Effector memory CD8-positive, alpha-beta T cell (primary cell): ENCODE measurements around the gene BABAM2.

Source experiments
- ATAC-seq: fragments of 150-1000 bp; cut with Tn5 transposase; replicated peaks from 2 replicates; pipeline ENCODE4 v1.10.0; 2021; ENCODE audit warnings: mild to moderate bottlenecking, moderate library complexity
- DNase-seq, 3 experiments: peaks; one replicate each; pipeline ENCODE4 v3.0.0; 2021
- H3K27ac Mint-ChIP-seq, 2 donors: one replicate each; pipeline ENCODE4 v1.8.0; 2022; ENCODE audit warnings: mild to moderate bottlenecking in 2 of 2, mixed read lengths in 2 of 2, moderate library complexity in 2 of 2
- H3K27me3 Mint-ChIP-seq, 2 donors: one replicate each; pipeline ENCODE4 v1.8.0; 2022; ENCODE audit warnings: mixed read lengths in 2 of 2
- H3K36me3 Mint-ChIP-seq: one replicate; pipeline ENCODE4 v1.8.0; 2022; ENCODE audit warnings: mild to moderate bottlenecking, moderate library complexity, mixed read lengths; ENCODE audit not compliant: insufficient read depth
- H3K4me1 Mint-ChIP-seq, 2 donors: one replicate each; pipeline ENCODE4 v1.8.0; 2022; ENCODE audit warnings: low read depth in 2 of 2, mixed read lengths in 2 of 2
- H3K4me3 Mint-ChIP-seq, 2 donors: one replicate each; pipeline ENCODE4 v1.8.0; 2022; ENCODE audit warnings: mild to moderate bottlenecking in 2 of 2, mixed read lengths in 2 of 2, moderate library complexity in 2 of 2
- H3K9me3 Mint-ChIP-seq, 2 donors: one replicate each; pipeline ENCODE4 v1.8.0; 2022; ENCODE audit warnings: mixed read lengths in 2 of 2

Gene BABAM2

DNA sequence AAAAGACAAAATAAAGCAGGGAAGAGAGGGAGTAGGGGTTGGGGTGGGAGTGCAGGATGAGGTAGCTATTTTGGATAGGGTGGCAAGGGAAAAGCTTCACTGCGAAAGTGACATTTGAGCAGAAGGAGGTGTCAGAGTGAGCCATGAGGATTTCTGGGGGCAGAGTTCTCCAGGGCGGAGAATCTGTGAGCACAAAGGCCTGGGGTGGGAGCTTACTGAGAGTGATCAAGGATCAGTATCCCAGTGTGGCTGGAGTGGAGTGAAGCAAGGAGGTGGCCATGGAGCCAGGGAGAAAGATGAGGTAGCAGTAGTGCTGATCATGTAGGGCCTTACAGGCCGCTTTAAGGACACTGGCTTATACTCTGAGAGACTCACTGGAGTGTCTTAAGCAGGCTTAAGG is 291.3 kb downstream of the BABAM2 start:
- Mint-ChIP-seq H3K9me3 (peaks cover 0 to 2% of the 10 kb centered on the region in 2 donors), H3K27me3 (no peaks in the 10 kb centered on the region), H3K36me3 (no peaks in the 10 kb centered on the region), H3K27ac (no peak overlapping the region), H3K4me3 (no peak overlapping the region), H3K4me1 (peaks cover 0 to 4% of the 10 kb centered on the region in 2 donors)
- DNase-seq: no peak
- ATAC-seq: no peak

DNA sequence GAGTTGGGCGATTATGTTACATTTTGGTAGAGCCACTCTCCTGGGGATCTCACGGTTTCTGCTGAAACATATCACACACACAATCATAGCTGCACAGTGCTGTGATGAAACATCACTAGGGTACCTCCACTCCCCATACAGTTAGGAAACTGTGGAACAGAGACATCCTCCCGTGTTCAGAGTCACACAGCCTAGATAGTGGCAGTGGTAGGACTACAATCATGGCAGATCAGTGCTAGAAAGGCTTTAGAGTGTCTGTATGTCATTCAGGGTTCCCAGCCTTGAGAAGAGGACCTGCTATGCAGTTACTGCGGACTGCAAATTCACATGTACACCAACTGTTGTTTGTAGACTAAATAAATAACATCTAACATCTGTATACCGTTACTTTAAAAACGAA is 291.8 kb downstream of the BABAM2 start:
- no peak overlapping the region for H3K27ac Mint-ChIP-seq
- no peak for ATAC-seq

GRCh38 chr2:28185153-28185552 is 294.6 kb downstream of the BABAM2 start:
- ATAC-seq: no peak
- Mint-ChIP-seq H3K27me3 (no peaks in the 10 kb centered on the region), H3K4me3 (no peak overlapping the region), H3K36me3 (no peaks in the 10 kb centered on the region), H3K9me3 (no peaks in the 10 kb centered on the region), H3K27ac (no peak overlapping the region), H3K4me1 (peaks cover 0 to 4% of the 10 kb centered on the region in 2 donors)
- DNase-seq: no peak

More for the DNA sequence above, 291.8 kb downstream of the BABAM2 start:
- Mint-ChIP-seq H3K4me1 (peaks cover 0 to 4% of the 10 kb centered on the region in 2 donors), H3K36me3 (no peaks in the 10 kb centered on the region), H3K9me3 (peaks cover 0 to under 1% of the 10 kb centered on the region in 2 donors), H3K27me3 (no peaks in the 10 kb centered on the region), H3K4me3 (no peak overlapping the region)
- no peak for DNase-seq

DNA sequence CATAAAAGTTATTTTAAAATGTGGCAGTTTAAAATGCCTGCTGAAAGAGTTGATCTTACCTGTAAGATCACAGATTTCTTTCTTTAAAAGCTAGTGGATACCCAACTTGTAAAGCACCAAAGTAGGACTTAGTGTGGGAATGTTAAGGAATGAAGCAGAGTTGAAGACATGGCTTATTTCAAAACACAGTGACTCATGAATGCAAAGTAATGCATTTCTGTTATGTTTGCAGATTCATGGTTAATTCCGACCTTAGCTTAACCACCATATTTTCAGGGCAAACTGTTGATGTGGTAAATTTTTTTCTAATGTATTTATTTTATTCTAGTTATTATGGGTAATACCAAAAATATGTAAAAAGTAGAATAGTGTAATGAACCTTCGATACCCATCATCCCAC is 295.4 kb downstream of the BABAM2 start:
- no peaks in the 10 kb centered on the region for H3K4me1 Mint-ChIP-seq
- H3K4me3 Mint-ChIP-seq: no peak overlapping the region
- H3K9me3 Mint-ChIP-seq: no peaks in the 10 kb centered on the region
- DNase-seq (no peak), ATAC-seq (no peak)
- no peak overlapping the region for H3K27ac Mint-ChIP-seq
- H3K36me3 Mint-ChIP-seq: no peaks in the 10 kb centered on the region
- no peaks in the 10 kb centered on the region for H3K27me3 Mint-ChIP-seq

DNA sequence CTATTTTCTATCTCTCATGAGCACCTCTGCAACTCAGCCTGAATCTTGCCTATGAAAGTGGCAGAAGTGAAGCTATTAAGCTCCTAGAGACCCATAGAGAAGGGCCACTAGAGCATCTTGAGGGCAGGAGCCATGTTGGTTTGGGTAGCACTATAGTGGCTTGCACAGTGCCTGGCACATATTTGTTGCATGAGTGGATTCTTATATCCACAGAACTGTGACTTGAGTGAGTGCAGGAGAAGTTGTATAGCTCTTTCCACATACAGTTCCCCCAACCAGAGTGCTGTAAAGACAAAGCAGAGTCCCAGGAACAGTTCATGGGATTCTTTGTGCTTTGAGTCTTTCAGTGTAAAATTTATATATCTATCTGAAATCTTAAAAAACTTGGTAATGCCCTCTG is 296.7 kb downstream of the BABAM2 start:
- H3K27me3 Mint-ChIP-seq: no peaks in the 10 kb centered on the region
- peaks cover 2% of the 10 kb centered on the region for H3K36me3 Mint-ChIP-seq
- DNase-seq (no peak), ATAC-seq (no peak)
- no peaks in the 10 kb centered on the region for H3K9me3 Mint-ChIP-seq
- H3K4me3 Mint-ChIP-seq: no peak overlapping the region
- H3K27ac Mint-ChIP-seq: no peak overlapping the region
- no peaks in the 10 kb centered on the region for H3K4me1 Mint-ChIP-seq

DNA sequence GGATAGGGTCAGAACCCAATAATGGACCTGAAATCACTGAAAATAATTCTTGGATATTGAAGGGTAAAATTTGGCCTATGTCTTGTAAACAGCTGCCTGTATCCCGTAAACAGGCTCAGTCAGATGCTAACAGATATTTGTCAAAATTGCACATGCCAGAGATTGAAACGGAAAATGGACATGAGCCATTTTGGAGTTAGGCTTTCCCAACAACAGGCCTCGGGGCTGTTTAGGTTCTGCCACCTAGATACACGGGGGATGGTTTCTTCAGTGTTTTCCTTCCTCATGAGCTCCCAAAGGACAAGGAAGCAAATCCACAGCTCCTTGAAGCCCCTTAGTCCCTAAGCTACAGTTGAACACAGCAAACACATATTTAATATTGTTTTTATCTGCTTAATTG is 297.9 kb downstream of the BABAM2 start:
- Mint-ChIP-seq H3K4me3 (no peak overlapping the region), H3K4me1 (no peaks in the 10 kb centered on the region), H3K27me3 (no peaks in the 10 kb centered on the region), H3K9me3 (no peaks in the 10 kb centered on the region), H3K36me3 (peaks cover 3% of the 10 kb centered on the region), H3K27ac (no peak overlapping the region)
- ATAC-seq: no peak
- no peak for DNase-seq

DNA sequence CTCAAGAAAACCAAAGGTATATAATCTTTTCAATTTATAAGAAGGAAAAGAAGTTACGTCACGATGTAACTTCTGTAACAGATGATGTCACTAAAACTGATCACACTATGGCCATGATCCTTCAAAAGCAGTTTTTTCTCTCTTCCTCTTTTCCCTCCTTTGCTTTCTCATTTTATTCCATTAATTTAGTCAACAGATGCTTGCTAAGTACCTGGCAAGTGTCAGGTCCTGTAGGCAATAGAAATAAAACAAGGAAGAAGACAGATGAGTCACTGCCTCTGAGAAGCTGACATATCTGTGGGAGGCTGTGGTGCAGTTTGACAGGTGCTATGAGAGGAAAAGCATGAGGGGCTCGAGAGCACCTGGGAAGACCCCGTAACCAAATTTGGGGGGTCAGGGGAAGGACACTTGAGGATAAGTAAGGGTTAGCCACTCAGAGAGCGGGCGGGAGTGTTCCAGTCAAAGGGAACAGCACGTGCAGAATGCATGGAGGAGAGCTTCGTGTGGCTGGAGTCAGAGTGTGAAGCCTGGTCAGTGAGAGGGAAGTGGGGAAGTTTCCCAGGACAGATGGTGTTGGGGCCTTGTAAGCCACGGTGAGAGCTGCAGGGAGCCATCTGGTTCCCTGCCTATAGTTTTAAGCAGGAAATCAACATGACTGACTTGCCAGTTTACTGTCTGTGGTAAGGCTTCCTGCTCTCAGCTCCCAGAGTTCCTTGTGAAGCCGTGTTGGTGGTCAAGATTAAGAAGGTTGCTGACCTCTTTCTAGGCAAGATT is 303.3 kb downstream of the BABAM2 start:
- no peak overlapping the region for H3K27ac Mint-ChIP-seq
- no peaks in the 10 kb centered on the region for H3K4me1 Mint-ChIP-seq
- H3K4me3 Mint-ChIP-seq: no peak overlapping the region
- ATAC-seq: no peak
- DNase-seq: no peak
- H3K36me3 Mint-ChIP-seq: peaks cover 3% of the 10 kb centered on the region
- no peaks in the 10 kb centered on the region for H3K27me3 Mint-ChIP-seq
- H3K9me3 Mint-ChIP-seq: no peaks in the 10 kb centered on the region

DNA sequence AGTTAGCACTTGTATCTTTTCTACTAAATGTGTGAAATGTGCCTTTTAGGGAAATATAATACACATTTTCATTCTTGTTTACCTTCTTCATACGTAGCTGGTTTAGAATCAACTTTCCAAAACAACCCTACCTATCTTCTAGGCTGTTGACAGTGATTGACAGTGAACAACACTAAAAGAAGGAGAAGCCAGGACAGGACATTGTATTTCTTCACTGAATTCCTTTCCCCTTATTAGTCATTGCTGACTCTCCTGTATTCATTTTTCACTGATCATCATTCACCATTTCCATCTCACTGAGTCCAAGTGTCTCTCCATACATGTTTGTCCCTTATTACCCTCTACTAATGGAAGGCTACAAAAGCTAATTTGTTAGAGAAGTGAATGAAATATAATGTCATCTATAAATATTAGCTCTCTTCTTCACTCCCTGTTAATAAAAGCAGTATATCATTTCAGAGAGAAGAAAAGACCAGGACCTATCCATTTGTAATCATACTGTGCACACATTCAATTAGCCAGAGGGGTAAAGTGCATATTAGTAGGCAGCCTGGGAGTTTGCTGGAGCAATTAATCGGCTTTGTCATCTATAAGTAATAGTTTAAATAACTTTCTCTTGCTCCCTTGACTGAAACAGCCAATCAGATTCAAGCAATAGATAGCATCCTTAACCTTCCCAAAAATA is 309.6 kb downstream of the BABAM2 start:
- H3K4me1 Mint-ChIP-seq: peaks cover 0 to 2% of the 10 kb centered on the region in 2 donors
- H3K9me3 Mint-ChIP-seq: no peaks in the 10 kb centered on the region
- H3K27ac Mint-ChIP-seq: peak overlapping the region in 1 of 2 donors; percentile 36
- no peaks in the 10 kb centered on the region for H3K27me3 Mint-ChIP-seq
- no peak for ATAC-seq
- DNase-seq: no peak
- H3K36me3 Mint-ChIP-seq: no peaks in the 10 kb centered on the region
- H3K4me3 Mint-ChIP-seq: no peak overlapping the region

GRCh38 chr2:28201671-28202180 is 311.2 kb downstream of the BABAM2 start:
- Mint-ChIP-seq H3K27me3 (no peaks in the 10 kb centered on the region), H3K4me1 (peaks cover 0 to 2% of the 10 kb centered on the region in 2 donors), H3K9me3 (no peaks in the 10 kb centered on the region), H3K36me3 (no peaks in the 10 kb centered on the region), H3K27ac (no peak overlapping the region), H3K4me3 (no peak overlapping the region)
- DNase-seq (no peak), ATAC-seq (no peak)

DNA sequence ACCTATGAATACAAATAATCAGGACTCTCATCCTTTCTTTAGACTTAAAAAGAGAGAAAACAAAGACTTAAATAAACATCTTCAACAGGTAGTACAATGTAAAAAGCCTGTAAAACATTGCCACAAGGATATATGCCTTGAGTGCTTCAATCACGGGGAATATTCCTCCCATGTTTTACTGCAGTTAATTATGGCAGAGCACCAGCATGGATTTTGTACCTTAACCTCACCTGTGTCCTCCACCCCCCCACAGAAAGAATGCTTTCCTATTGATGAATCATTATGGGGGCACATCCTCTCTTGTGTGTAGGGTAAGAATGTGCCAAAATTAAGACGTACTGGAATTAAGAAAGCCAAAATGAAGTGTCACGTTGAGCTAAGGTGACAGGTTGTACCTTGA is 312.2 kb downstream of the BABAM2 start:
- ATAC-seq (no peak), DNase-seq (no peak)
- Mint-ChIP-seq H3K9me3 (no peaks in the 10 kb centered on the region), H3K36me3 (peaks cover 2% of the 10 kb centered on the region), H3K4me3 (no peak overlapping the region), H3K27ac (no peak overlapping the region), H3K4me1 (peaks cover 0 to 2% of the 10 kb centered on the region in 2 donors), H3K27me3 (no peaks in the 10 kb centered on the region)

DNA sequence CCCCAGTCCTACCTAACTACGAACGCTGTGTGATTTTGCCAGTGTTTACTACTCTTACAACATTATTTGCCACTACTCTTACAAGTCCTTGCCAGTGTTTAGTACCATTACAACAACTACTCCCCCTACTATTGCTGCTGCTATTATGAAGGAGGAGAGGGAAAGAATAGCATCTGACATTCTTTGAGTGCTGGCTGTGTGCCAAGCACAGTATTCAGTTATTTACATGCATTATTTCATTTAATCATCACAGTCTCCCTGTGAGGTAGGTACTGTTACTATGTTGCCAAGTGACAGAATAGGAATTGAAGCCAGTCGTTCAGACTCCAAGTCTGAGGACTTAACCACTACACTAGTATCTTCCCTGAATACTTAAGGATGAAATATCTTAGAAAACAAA is 316.2 kb downstream of the BABAM2 start:
- Mint-ChIP-seq H3K4me3 (no peak overlapping the region), H3K4me1 (no peaks in the 10 kb centered on the region)
- DNase-seq: no peak

DNA sequence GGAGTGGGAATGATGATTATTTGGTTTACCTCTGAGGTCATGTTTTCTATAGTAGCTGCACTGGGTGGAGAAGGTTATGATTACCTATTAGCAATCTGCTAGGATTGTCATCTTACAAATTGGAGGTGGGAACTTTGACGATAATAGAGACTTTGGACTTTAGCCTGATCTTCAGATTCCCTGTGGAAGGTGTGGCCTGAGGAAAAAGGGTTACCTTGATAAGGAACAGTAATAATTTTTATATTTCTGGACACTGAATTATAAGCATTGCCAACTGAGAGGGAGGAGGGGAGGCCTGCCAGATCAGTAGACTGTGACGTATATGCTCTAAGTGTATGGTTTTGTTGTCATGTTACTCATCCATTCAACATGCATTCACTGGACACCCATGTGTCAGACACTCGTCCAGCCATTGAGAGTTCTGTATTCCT is 318.7 kb downstream of the BABAM2 start:
- Mint-ChIP-seq H3K36me3 (peaks cover 5% of the 10 kb centered on the region), H3K4me3 (no peak overlapping the region), H3K27me3 (no peaks in the 10 kb centered on the region), H3K9me3 (no peaks in the 10 kb centered on the region), H3K27ac (no peak overlapping the region), H3K4me1 (peaks cover 2 to 3% of the 10 kb centered on the region in 2 donors)
- ATAC-seq (no peak), DNase-seq (no peak)

More for the DNA sequence above, 316.2 kb downstream of the BABAM2 start:
- ATAC-seq: no peak
- Mint-ChIP-seq H3K36me3 (peaks cover 5% of the 10 kb centered on the region), H3K9me3 (no peaks in the 10 kb centered on the region), H3K27ac (no peak overlapping the region), H3K27me3 (no peaks in the 10 kb centered on the region)

- H3K27ac Mint-ChIP-seq: no peak overlapping the region
- H3K9me3 Mint-ChIP-seq: no peaks in the 10 kb centered on the region
- no peak for DNase-seq
- no peaks in the 10 kb centered on the region for H3K27me3 Mint-ChIP-seq
- no peak overlapping the region for H3K4me3 Mint-ChIP-seq
- peaks cover 5% of the 10 kb centered on the region for H3K36me3 Mint-ChIP-seq
- no peak for ATAC-seq
- peaks cover 2 to 3% of the 10 kb centered on the region in 2 donors for H3K4me1 Mint-ChIP-seq
Measured at GRCh38 chr2:28209864-28210263, 319.3 kb downstream of the BABAM2 start.

DNA sequence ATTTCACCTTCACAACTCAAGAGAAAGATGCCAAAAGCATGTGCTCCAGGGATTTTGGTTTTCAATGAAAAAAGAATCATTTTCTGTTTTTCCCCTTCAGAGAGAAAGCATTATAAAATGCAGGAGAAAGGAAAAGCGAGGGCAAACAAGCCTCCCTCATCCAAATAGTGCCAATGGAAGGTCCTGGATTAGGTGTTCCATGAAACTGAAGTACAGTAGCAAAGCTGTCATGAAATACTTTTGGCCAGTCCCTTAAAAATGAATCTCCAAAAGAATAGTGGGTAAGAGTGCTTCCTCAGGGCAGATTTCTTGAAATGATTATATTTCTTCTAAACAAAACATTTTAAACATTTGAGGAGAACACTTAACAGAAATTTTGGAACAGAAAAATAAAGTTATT is 320.0 kb downstream of the BABAM2 start:
- no peaks in the 10 kb centered on the region for H3K9me3 Mint-ChIP-seq
- ATAC-seq (no peak), DNase-seq (no peak)
- peaks cover 5% of the 10 kb centered on the region for H3K36me3 Mint-ChIP-seq
- peaks cover 2 to 3% of the 10 kb centered on the region in 2 donors for H3K4me1 Mint-ChIP-seq
- H3K4me3 Mint-ChIP-seq: no peak overlapping the region
- no peaks in the 10 kb centered on the region for H3K27me3 Mint-ChIP-seq
- H3K27ac Mint-ChIP-seq: no peak overlapping the region
